Astrocyte of the spinal cord (primary cell): Measurements from ENCODE around the gene B3GALNT1.

Experiments
- DNase-seq: peaks from one replicate; pipeline ENCODE4 v3.0.0; 2011; ENCODE audit warnings: low read depth, low spot score
- H3K4me3 ChIP-seq: 2 replicates; pipeline ENCODE4 v1.5.1; 2011; ENCODE audit warnings: low read depth, mild to moderate bottlenecking, low read length, moderate library complexity
- in situ Hi-C: cut with HindIII; loops from 2 replicates; pipeline ENCODE4 v1.10.0; 2017; ENCODE audit warnings: low sequenced_read_pairs
- TF ChIP-seq, protein P1 (sequence below): IDR thresholded peaks from 2 replicates; pipeline ENCODE4 v1.5.1; 2012; ENCODE audit warnings: low read depth, mild to moderate bottlenecking, low read length, inconsistent platforms

The B3GALNT1 gene

DNA sequence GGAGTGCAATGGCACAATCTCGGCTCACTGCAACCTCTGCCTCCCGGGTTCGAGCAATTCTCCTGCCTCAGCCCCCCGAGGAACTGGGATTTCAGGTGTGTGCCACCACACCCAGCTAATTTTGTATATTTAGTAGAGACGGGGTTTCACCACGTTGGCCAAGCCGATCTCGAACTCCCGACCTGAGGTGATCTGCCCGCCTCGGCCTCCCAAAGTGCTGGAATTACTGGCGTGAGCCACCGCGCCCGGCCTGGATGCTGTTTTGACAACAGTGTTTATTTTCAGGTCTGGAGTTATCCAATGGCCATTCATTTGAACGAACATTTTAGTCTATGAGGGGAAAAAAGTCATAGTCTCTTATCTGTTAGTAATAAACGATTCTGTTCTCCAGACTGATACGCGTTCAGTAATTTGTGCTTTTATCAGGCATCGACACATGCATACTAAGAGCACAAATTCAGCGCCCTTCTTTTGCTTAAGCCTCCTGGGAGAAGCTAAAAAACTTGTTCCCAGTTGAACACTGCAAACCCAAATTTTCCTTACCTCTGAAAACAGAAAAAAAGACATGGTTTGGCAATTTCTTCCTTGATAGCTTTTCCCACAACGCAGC lies 1.3 kb downstream of the B3GALNT1 start:
- DNase-seq: no peak
- in situ Hi-C loops: no loop called here
- TF ChIP-seq, protein P1, sequence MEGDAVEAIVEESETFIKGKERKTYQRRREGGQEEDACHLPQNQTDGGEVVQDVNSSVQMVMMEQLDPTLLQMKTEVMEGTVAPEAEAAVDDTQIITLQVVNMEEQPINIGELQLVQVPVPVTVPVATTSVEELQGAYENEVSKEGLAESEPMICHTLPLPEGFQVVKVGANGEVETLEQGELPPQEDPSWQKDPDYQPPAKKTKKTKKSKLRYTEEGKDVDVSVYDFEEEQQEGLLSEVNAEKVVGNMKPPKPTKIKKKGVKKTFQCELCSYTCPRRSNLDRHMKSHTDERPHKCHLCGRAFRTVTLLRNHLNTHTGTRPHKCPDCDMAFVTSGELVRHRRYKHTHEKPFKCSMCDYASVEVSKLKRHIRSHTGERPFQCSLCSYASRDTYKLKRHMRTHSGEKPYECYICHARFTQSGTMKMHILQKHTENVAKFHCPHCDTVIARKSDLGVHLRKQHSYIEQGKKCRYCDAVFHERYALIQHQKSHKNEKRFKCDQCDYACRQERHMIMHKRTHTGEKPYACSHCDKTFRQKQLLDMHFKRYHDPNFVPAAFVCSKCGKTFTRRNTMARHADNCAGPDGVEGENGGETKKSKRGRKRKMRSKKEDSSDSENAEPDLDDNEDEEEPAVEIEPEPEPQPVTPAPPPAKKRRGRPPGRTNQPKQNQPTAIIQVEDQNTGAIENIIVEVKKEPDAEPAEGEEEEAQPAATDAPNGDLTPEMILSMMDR: no peak
- peak overlapping the region; percentile 63 for H3K4me3 ChIP-seq

DNA sequence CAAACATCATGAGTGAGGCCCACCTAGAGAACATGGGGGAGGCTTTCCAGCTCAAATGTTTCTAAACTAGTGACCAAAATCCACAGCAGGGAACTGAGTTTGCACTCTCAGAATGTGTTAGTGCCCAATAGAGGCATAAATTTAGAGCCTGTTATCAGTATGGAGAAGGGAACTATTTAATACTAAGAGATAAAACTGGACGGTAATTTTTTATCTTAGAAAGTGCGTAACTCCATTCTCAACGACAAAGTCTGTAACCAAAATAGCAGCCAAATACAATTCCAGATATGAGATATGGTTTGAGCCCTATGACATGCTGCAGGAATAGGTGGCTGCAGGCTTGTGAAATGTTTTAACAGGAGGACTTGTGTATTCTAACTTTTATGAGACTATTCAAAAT lies 3.5 kb downstream of the B3GALNT1 start:
- H3K4me3 ChIP-seq: no peak overlapping the region
- TF ChIP-seq, protein P1: no peak
- in situ Hi-C loops: no loop called here
- no peak for DNase-seq

DNA sequence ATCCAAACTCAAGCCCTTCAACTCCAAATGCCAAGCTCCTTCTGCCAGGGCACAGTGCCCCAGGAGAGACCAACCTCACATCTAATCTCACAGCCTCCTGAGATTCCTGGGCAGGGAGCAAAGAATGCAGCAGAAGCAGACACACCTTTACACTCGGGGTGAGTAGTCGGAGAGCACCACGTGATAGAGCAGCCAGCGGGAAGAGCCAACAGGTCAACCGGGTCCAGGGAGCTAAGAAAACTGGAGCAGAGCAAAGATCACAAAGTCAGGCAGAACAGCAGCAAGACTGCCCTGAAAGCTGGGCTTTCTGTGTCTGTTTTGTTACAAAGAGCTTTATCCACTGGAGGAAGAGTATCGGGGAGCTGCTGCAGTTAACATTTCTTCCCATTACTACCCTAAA lies 4.2 kb downstream of the B3GALNT1 start:
- no peak overlapping the region for H3K4me3 ChIP-seq
- in situ Hi-C loops: no loop called here
- TF ChIP-seq, protein P1: no peak
- DNase-seq: no peak

DNA sequence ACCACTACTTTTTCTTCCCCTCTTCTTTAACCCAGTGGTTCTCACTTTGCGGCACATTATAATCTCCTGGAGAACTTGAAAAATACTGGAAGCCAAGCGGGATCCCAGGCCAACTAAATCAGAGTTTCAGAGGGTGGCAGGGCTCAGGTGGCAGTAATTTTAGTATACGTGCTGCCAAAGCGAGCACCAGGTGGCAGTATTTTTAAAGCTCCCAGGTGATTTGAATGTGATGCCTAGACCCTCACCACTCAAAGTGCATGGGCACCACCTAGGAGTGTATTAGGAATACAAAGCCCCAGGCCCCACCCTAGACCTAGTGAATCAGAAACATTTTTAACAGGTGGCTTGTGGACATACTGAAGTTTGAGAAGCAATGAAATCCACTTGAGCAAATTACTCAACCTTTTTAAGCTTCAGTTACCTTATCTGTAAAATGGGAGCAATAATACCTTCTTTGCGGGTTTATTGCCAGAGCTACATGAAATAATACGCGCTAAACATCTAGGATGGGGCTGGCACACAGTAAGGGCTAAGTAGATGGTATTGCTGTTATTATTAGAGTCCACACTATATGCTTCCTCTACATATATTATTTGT lies 8.3 kb downstream of the B3GALNT1 start:
- TF ChIP-seq, protein P1: peak; percentile 42
- in situ Hi-C loops: no loop called here
- no peak for DNase-seq
- no peak overlapping the region for H3K4me3 ChIP-seq

DNA sequence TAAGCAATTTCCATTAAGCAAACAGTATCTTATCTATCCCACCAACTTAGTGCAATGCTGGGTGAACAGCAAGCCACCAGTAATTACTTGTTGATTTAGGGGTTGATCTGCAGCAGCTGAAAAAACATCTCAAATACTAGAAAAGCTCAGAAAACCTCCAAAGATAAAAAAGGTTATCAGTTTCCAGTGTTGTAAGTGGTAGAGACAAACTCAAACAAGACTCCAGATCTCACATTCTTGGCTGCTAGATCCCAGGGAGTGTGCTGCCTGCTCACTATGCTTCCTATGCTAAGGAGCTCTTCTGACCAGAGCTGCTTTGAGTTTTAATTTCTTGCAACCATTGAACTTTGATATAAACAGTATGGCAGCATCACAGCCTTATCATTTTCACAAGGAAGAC lies 11.3 kb downstream of the B3GALNT1 start:
- no peak for DNase-seq
- in situ Hi-C loops: no loop called here
- H3K4me3 ChIP-seq: no peak overlapping the region
- TF ChIP-seq, protein P1: no peak

DNA sequence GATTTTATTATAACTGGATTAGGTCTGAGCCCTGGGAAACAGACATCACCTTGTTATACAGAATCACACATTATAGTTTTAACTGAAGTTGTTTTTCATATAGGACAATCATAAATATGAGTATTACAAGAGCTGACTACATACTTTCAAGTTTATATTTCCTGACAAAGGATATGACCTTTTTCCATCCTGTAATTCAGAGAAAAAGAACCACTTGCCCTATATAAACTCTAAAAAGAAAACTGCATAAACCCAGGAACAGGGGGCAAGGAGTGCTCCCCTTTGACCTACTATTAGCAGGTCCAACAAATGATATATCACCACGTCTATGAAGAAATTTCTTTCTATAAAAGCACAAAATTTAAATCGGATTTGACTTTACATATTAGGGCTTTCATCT lies 20.9 kb downstream of the B3GALNT1 start:
- TF ChIP-seq, protein P1: no peak
- no peak for DNase-seq
- H3K4me3 ChIP-seq: no peak overlapping the region
- in situ Hi-C loops: no loop called here
